ENCODE results near the gene DHX29. TPM values are rescaled to one million over a fixed set of nuclear protein-coding genes. Genes with fewer than 3 reads are reported as not detected.

Gene DHX29
- total and polyA plus RNA-seq, 4 donors = 8.6 to 43.8 (median 21.5) TPM

DNA sequence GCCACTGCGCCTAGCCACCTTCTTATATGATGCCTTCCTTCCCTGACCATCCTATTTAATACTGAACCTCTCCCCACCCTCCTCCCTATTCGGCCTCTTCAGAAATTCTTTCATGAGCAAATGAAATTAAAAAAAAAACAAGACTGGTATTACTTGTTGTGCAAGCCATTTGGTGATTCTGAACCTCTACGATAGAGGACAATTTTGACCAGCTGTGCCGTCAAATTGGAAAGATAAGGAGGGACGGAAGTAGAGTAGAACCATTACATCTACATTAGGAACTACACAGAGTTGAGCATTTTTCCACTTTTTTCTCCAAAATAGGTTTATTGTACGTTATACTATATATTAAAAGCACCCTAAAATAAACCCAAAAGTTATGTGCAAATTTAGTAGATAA is 2.9 kb downstream of the DHX29 start:
- no peak overlapping the region for H3K27ac ChIP-seq (ENCODE audit: low read depth in 1 of 2, low read length in 2 of 2)
- peaks cover 2 to 34% (median 26%) of the 10 kb centered on the region in 4 donors for H3K4me1 ChIP-seq (ENCODE audit: control insufficient read depth in 4 of 4, insufficient read depth in 4 of 4, low read length in 3 of 4)
- peaks cover 0 to 2% (median 0%) of the 10 kb centered on the region in 4 donors for H3K9me3 ChIP-seq (ENCODE audit: control insufficient read depth in 4 of 4, low read length in 3 of 4)
- peaks cover 0 to 5% (median 1%) of the 10 kb centered on the region in 4 donors for H3K36me3 ChIP-seq (ENCODE audit: control insufficient read depth in 4 of 4, insufficient read depth in 3 of 4, low read depth in 1 of 4, low read length in 3 of 4)
- no peak overlapping the region for H3K9ac ChIP-seq (ENCODE audit: low read depth in 1 of 2, low read length in 2 of 2)
- no peak for DNase-seq (ENCODE audit: low spot score)
- TF ChIP-seq REST (IDR thresholded peaks at IDR 0.05) (no peak), TAF1 (conservative IDR thresholded peaks at IDR 0.05) (no peak), ATF3 (IDR thresholded peaks at IDR 0.05) (no peak)
- no peak overlapping the region for H3K4me3 ChIP-seq (ENCODE audit: low read depth in 1 of 3, low read length in 3 of 3)
- H3K27me3 ChIP-seq (ENCODE audit: control insufficient read depth in 4 of 4, insufficient read depth in 4 of 4, low read length in 3 of 4) = no peaks in the 10 kb centered on the region
- 90% methylated on average over 6 of the region's 6 CpGs for WGBS

GRCh38 chr5:55303238-55303690 is 4.2 kb downstream of the DHX29 start:
- H3K9me3 ChIP-seq (ENCODE audit: control insufficient read depth in 4 of 4, low read length in 3 of 4) = peaks cover 0 to 2% (median 0%) of the 10 kb centered on the region in 4 donors
- H3K4me1 ChIP-seq (ENCODE audit: control insufficient read depth in 4 of 4, insufficient read depth in 4 of 4, low read length in 3 of 4) = peaks cover 2 to 27% (median 16%) of the 10 kb centered on the region in 4 donors
- H3K27me3 ChIP-seq (ENCODE audit: control insufficient read depth in 4 of 4, insufficient read depth in 4 of 4, low read length in 3 of 4) = no peaks in the 10 kb centered on the region
- H3K27ac ChIP-seq (ENCODE audit: low read depth in 1 of 2, low read length in 2 of 2) = no peak overlapping the region
- TF ChIP-seq REST (IDR thresholded peaks at IDR 0.05) (no peak), JUND (IDR thresholded peaks at IDR 0.05) (no peak), EGR1 (IDR thresholded peaks at IDR 0.05; ENCODE audit: low read depth in 2 of 2) (no peak), RXRA (IDR thresholded peaks at IDR 0.05) (no peak), FOXA2 (IDR thresholded peaks at IDR 0.05) (no peak), TAF1 (conservative IDR thresholded peaks at IDR 0.05) (no peak), RAD21 (IDR thresholded peaks at IDR 0.05) (no peak), HNF4A (conservative IDR thresholded peaks at IDR 0.05) (no peak), YY1 (IDR thresholded peaks at IDR 0.05) (no peak)
- TF ChIP-seq, protein P1, sequence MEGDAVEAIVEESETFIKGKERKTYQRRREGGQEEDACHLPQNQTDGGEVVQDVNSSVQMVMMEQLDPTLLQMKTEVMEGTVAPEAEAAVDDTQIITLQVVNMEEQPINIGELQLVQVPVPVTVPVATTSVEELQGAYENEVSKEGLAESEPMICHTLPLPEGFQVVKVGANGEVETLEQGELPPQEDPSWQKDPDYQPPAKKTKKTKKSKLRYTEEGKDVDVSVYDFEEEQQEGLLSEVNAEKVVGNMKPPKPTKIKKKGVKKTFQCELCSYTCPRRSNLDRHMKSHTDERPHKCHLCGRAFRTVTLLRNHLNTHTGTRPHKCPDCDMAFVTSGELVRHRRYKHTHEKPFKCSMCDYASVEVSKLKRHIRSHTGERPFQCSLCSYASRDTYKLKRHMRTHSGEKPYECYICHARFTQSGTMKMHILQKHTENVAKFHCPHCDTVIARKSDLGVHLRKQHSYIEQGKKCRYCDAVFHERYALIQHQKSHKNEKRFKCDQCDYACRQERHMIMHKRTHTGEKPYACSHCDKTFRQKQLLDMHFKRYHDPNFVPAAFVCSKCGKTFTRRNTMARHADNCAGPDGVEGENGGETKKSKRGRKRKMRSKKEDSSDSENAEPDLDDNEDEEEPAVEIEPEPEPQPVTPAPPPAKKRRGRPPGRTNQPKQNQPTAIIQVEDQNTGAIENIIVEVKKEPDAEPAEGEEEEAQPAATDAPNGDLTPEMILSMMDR (IDR thresholded peaks at IDR 0.05; ENCODE audit: low read depth, low read length, missing input control) = no peak
- peaks cover 0 to 5% (median 1%) of the 10 kb centered on the region in 4 donors for H3K36me3 ChIP-seq (ENCODE audit: control insufficient read depth in 4 of 4, insufficient read depth in 3 of 4, low read depth in 1 of 4, low read length in 3 of 4)
- H3K4me3 ChIP-seq (ENCODE audit: low read depth in 1 of 3, low read length in 3 of 3) = no peak overlapping the region
- no peak overlapping the region for H3K9ac ChIP-seq (ENCODE audit: low read depth in 1 of 2, low read length in 2 of 2)
- WGBS = 81% methylated on average over 4 of the region's 4 CpGs
- DNase-seq (ENCODE audit: low spot score) = no peak

All from liver (tissue), 9 donors.